Vagina (tissue), 2 donors: Measurements from ENCODE around the gene DOCK11. TPM values are rescaled to one million over a fixed set of nuclear protein-coding genes. Genes with fewer than 3 reads are reported as not detected.
"Not testable (repeated sequence)": the region's sequence is repeated elsewhere in the genome, so short reads cannot be mapped to it uniquely, and the experiment has no call there.

Experiments used
- DNase-seq, 2 donors: peaks; one replicate each; pipeline ENCODE4 v3.0.0-alpha.2; 2017; ENCODE audit errors: extremely low spot score in 2 of 2
- H3K27ac ChIP-seq: fragments of 200-600 bp; sonication (generic); one replicate; pipeline ENCODE4 v1.5.1; 2019
- H3K27me3 ChIP-seq: fragments of 200-600 bp; sonication (generic); one replicate; pipeline ENCODE4 v1.5.1; 2019
- H3K36me3 ChIP-seq, 2 donors: fragments of 200-600 bp; sonication (generic); one replicate each; pipeline ENCODE4 v1.5.1; 2017 to 2019
- H3K4me1 ChIP-seq: fragments of 200-600 bp; sonication (generic); one replicate; pipeline ENCODE4 v1.5.1; 2019
- H3K4me3 ChIP-seq, 2 donors: fragments of 200-600 bp; sonication (generic); 1 replicate in 1 of 2; 2 replicates in 1 of 2; pipeline ENCODE4 v1.5.1; 2016 to 2019
- H3K9me3 ChIP-seq: fragments of 200-600 bp; sonication (generic); one replicate; pipeline ENCODE4 v1.5.1; 2019
- CTCF ChIP-seq, 3 experiments: fragments of 450-650 bp in 2 of 3; fragments of 200-600 bp in 1 of 3; sonication (generic) in 1 of 3; IDR thresholded peaks; one replicate each; pipeline ENCODE4 v1.5.1; 2017 to 2019; ENCODE audit warnings: antibody characterized with exemption in 3 of 3, mild to moderate bottlenecking in 2 of 3, moderate library complexity in 2 of 3
- POLR2A ChIP-seq, 2 donors: fragments of 450-650 bp; IDR thresholded peaks; one replicate each; pipeline ENCODE4 v1.6.1; 2017; ENCODE audit warnings: antibody characterized with exemption in 2 of 2, mild to moderate bottlenecking in 2 of 2, moderate library complexity in 2 of 2
- POLR2AphosphoS5 ChIP-seq, 2 donors: sonication (generic); formaldehyde crosslinking; IDR thresholded peaks; one replicate each; pipeline ENCODE4 v1.9.0; 2017; ENCODE audit warnings: antibody characterized with exemption in 2 of 2, mild to moderate bottlenecking in 2 of 2, low read depth in 1 of 2; ENCODE audit not compliant: insufficient read depth in 1 of 2
- intact Hi-C: fragments of 100-400 bp; cut with DNase I; formaldehyde crosslinking; loops from one replicate; pipeline ENCODE4 v1.15.1; 2023
- total RNA-seq: library from RNA; depleted of rRNA; stranded (reverse); fragments of >200 nt; gene quantifications from one replicate; pipeline ENCODE4 v1.2.3, GENCODE V29; 2016

The DOCK11 gene
- total RNA-seq, 1 donor from 2014 or later = 20.6 TPM

DNA sequence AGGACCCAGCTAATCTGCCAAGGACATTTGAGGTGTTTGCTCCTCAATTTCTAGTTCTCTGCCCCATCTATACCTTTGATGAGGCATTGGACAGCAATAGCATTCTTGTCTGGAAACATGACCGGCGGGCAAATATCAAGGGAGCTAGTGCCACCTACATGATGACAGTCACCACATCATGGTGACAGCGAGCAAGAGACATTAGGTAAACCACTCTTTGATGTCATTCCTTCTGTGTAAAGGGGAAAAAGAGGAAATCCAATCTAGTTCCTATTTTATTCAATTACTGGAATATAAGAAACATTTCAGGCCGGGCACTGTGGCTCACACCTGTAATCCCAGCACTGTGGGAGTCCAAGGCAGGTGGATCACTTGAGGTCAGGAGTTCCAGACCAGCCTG lies 211.1 kb downstream of the DOCK11 start:
- Histone ChIP-seq H3K4me3 (no peak overlapping the region), H3K36me3 (no peaks in the 10 kb centered on the region), H3K27me3 (no peaks in the 10 kb centered on the region), H3K9me3 (no peaks in the 10 kb centered on the region), H3K27ac (no peak overlapping the region), H3K4me1 (no peaks in the 10 kb centered on the region)
- intact Hi-C loops = no loop called here
- no peak for DNase-seq
- TF ChIP-seq POLR2AphosphoS5 (IDR thresholded peaks at IDR 0.05; ENCODE audit: insufficient read depth in 1 of 2, low read depth in 1 of 2) = no peak

DNA sequence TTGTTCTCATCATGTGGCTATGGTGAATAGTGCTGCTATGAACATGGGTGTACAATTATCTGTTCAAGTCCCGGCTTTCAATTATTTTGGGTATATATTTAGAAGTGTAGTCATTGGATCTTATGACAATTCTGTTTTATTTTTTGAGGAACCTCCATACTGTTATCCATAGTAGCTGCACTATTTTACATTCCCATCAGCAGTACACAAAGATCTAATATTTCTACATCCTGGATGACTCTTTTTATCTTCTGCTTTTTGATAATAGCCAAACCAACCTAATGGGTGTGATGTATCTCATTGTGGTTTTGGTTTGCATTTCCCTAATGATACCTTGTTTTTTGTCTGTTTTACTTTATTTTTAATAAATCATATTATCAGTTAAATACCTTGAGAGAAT lies 218.9 kb downstream of the DOCK11 start:
- H3K36me3 ChIP-seq = no peaks in the 10 kb centered on the region
- no peaks in the 10 kb centered on the region for H3K4me1 ChIP-seq
- DNase-seq = no peak
- no peaks in the 10 kb centered on the region for H3K9me3 ChIP-seq
- TF ChIP-seq POLR2AphosphoS5 (IDR thresholded peaks at IDR 0.05; ENCODE audit: insufficient read depth in 1 of 2, low read depth in 1 of 2) (no peak), CTCF (IDR thresholded peaks at IDR 0.05) (no peak), POLR2A (IDR thresholded peaks at IDR 0.05) (no peak)
- H3K27ac ChIP-seq = no peak overlapping the region
- no peaks in the 10 kb centered on the region for H3K27me3 ChIP-seq
- intact Hi-C loops = no loop called here
- no peak overlapping the region for H3K4me3 ChIP-seq

DNA sequence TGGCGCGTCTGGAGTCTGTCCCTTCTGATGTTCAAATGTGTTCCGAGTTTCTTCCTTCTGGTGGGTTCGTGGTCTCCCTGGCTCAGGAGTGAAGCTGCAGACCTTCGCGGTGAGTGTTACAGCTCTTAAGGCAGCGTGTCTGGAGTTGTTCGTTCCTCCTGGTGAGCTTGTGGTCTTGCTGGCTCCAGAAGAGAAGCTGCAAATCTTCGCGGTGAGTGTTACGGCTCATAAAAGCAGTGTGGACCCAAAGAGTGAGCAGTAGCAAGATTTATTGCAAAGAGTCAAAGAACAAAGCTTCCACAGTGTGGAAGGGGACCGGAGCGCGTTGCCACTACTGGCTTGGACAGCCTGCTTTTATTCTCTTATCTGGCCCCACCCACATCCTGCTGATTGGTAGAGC lies 220.3 kb downstream of the DOCK11 start:
- H3K27me3 ChIP-seq, H3K9me3 ChIP-seq, H3K4me1 ChIP-seq, H3K27ac ChIP-seq, DNase-seq, H3K4me3 ChIP-seq, intact Hi-C loops, H3K36me3 ChIP-seq: not testable (repeated sequence)

DNA sequence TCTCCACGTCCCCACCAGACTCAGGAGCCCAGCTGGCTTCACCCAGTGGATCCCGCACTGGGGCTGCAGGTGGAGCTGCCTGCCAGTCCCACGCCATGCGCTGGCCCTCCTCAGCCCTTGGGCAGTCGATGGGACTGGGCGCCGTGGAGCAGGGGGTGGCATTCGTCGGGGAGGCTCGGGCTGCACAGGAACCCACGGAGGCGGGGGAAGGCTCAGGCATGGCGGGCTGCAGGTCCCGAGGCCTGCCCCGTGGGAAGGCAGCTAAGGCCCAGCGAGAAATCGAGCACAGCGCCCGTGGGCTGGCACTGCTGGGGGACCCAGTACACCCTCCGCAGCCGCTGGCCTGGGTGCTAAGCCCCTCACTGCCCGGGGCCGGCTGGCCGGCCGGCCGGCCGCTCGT lies 221.2 kb downstream of the DOCK11 start:
- DNase-seq, H3K27ac ChIP-seq, H3K27me3 ChIP-seq, H3K4me3 ChIP-seq, H3K4me1 ChIP-seq, H3K9me3 ChIP-seq, intact Hi-C loops, H3K36me3 ChIP-seq: not testable (repeated sequence)

DNA sequence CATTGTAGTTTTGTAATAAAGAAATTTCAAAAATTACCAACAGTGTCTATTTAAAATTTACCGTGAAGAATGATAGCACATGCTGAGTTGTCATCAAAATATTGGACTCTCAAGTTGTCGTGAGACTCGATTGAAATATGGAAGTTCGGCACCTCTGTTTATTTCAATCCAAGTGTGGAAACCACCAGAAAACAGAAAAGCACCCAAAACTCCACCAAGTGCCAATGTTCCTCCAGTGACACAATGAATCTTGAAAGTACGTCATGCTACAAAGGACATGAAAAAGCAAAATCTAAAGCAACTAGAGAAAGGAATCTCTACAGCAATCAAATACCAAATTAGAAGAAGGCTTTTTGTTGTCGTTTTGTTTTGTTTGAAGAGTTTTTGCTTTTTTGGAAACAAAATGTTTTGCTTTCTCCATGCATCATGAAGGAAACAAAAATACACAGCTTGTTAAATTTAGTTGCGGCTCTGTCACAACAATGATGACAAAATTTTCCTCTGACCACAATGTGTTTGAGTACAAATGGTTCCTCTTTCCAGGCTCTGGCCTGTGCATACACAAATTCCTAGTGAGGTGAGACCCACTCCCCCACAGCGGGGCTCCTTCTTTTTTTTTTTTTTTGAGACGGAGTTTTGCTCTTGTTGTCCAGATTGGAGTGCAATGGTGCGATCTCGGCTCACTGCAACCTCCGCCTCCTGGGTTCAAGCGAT lies 222.2 kb downstream of the DOCK11 start:
- intact Hi-C loops = no loop called here
- TF ChIP-seq POLR2A (IDR thresholded peaks at IDR 0.05) (no peak), POLR2AphosphoS5 (IDR thresholded peaks at IDR 0.05; ENCODE audit: insufficient read depth in 1 of 2, low read depth in 1 of 2) (no peak), CTCF (IDR thresholded peaks at IDR 0.05) (no peak)
- H3K27ac ChIP-seq = no peak overlapping the region

GRCh38 chrX:118718737-118719136 lies 223.1 kb downstream of the DOCK11 start:
- intact Hi-C loops = no loop called here
- H3K27me3 ChIP-seq = no peaks in the 10 kb centered on the region
- H3K4me3 ChIP-seq = no peak overlapping the region
- no peaks in the 10 kb centered on the region for H3K4me1 ChIP-seq
- no peaks in the 10 kb centered on the region for H3K9me3 ChIP-seq
- no peaks in the 10 kb centered on the region for H3K36me3 ChIP-seq
- TF ChIP-seq POLR2AphosphoS5 (IDR thresholded peaks at IDR 0.05; ENCODE audit: insufficient read depth in 1 of 2, low read depth in 1 of 2) = no peak
- no peak for TF ChIP-seq CTCF (IDR thresholded peaks at IDR 0.05)
- TF ChIP-seq POLR2A (IDR thresholded peaks at IDR 0.05) = no peak
- no peak overlapping the region for H3K27ac ChIP-seq
- DNase-seq = no peak

More for the DNA sequence above, 222.2 kb downstream of the DOCK11 start:
- Histone ChIP-seq H3K9me3 (no peaks in the 10 kb centered on the region), H3K36me3 (no peaks in the 10 kb centered on the region), H3K27me3 (no peaks in the 10 kb centered on the region), H3K4me1 (no peaks in the 10 kb centered on the region), H3K4me3 (no peak overlapping the region)
- no peak for DNase-seq
